HG03095 (cell line): Measurements from ENCODE around the gene ATP6V0A1.
"Not testable (repeated sequence)": the region's sequence is repeated elsewhere in the genome, so short reads cannot be mapped to it uniquely, and the experiment has no call there.

Experiments used
- ATAC-seq: cut with Tn5 transposase; IDR thresholded peaks from one replicate; pipeline ENCODE4 v1.9.1; 2021; ENCODE audit warnings: moderate library complexity; ENCODE audit not compliant: unreplicated experiment

ATP6V0A1 gene

GRCh38 chr17:42436391-42436790, 22.3 kb upstream of the ATP6V0A1 start:
- no peak for ATAC-seq

DNA sequence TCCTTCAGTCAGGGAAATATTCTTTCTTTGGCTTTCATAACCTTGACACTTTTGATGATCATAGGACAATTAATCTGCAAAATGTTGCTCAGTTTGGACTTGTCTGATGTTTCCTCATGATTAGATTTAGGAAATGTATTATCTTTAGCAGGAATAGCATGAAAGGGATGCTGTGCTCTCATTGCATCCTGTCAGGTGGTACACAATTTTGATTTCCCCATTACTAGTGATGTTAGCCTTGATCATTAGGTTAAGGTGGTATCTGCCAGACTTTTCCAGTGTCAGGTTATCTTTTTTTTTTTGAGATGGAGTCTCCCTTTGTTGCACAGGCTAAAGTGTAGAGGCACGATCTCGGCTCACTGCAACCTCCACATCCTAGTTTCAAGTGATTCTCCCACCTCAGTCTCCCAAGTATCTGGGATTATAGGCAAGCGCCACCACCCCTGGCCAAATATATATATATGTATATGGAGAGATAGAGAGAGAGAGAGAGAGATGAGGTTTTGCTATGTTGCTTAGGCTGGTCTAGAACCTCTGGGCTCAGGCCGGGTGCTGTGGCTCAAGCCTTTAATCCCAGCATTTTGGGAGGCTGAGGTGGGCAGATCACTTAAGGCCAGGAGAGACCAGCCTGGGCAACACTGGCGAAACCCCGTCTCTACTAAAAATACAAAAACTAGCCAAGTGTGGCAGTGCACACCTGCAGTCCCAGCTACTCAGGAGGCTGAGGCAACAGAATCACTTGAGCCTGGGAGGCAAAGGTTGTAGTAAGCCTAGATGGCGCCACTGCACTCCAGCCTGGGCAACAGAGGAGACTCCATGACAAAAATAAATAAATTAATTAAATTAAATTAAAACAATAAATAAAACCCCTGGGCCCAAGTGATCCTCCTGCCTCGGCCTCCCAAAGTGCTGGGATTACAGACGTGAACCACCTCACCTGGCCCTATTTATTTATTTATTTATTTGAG, 19.8 kb upstream of the ATP6V0A1 start:
- ATAC-seq, result no peak

- ATAC-seq, result no peak
These were observed 17.1 kb upstream of the ATP6V0A1 start for GRCh38 chr17:42441371-42442195.

DNA sequence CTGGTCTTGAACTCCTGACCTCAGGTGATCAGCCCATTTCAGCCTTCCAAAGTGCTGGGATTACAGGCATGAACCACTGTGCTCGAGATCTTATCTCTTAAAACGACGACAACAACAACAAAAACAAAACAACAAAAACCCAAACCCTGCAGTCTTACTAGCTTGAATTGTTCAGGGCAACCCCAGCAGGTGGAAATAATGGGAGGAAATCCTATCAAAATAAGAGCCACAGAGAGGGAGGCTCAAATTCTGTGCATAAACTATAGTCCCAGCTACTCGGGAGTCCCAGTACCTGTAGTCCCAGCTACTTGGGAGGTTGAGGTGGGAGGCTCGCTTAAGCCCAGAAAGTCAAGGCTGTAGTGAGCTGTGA, 16.5 kb upstream of the ATP6V0A1 start:
- no peak for ATAC-seq

DNA sequence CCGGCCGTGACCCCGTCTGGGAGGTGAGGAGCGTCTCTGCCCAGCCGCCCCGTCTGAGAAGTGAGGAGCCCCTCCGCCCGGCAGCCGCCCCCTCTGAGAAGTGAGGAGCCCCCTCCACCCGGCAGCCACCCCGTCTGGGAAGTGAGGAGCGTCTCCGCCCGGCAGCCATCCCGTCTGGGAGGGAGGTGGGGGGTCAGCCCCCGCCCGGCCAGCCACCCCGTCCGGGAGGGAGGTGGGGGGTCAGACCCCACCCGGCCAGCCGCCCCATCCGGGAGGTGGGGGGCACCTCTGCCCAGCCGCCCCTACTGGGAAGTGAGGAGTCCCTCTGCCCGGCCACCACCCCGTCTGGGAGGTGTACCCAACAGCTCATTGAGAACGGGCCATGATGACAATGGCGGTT, 9.5 kb upstream of the ATP6V0A1 start:
- not testable (repeated sequence) for ATAC-seq

- not testable (repeated sequence) for ATAC-seq
These were observed 8.8 kb upstream of the ATP6V0A1 start for GRCh38 chr17:42449838-42450237.

DNA sequence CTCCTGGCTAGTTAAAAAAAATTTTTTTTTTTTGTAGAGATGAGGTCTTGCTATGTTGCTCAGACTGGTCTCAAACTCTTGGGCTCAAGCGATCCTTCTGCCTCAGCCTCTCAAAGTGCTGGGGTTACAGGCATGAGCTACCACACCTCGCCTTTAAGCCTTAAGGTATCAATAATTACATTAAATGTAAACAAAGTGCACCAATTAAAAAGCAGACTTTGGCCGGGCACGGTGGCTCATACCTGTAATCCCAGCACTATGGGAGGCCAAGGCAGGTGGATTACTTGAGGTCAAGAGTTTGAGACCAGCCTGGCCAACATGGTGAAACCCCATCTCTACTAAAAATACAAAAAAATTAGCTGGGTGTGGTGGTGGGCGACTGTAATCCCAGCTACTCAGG, 7.4 kb upstream of the ATP6V0A1 start:
- not testable (repeated sequence) for ATAC-seq

- ATAC-seq, result no peak
These were observed 5.2 kb upstream of the ATP6V0A1 start for GRCh38 chr17:42453439-42453838.

DNA sequence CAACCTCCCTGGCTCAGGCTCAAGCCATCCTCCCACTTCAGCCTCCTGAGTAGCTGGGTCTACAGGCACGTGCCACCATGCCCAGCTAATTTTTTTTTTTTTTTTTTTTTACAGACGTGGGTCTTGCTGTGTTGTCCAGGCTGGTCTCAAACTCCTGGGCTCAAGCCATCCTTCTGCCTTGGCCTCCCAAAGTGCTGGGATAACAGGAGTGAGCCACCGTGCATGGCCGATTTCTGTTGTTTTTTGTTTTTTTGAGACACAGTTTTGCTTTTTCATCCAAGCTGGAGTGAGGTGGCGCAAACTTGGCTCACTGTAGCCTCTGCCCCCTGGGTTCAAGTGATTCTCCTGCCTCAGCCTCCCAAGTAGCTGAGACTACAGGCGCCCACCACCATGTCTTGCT, 3.7 kb upstream of the ATP6V0A1 start:
- not testable (repeated sequence) for ATAC-seq

DNA sequence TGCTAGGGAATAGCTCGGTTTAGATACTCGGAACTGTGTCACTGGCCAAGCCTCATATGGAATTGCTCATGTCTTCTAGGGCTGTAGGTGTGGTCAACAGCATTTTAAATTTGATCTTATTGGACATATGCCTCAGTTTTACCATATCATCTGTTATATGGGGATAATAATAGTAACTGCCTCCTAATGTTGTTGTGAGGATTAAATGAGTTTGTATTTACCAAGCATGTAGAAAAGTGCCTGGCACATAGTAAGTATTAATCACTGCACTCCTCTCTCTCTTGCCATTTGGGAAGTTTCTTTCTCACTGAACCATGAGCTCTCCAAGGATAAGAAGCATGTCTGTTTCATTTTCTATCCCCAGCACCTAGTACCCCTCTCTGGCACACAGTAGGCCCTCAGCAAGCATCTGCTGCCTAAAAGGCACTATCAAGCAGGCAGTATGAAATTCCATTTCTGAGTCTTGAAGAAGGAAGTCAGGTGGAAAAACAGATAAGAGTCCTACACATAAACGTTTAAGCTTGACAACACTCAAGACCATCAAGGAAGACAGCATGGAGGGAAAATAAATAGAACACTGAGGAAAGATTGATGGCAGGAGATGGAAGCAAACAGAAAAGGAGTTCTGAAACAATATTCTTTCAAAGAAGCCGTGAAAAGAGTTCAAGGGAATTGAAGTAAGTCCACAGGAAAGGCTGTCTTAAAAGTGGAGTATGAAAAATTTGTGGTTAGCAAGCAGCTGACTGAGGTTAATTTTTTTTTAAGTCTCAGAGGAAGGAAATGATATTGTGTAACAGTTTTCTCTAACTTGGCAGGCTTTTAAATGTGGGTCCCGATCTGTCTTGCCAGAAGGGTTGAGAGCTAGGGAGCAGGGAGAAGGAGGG, 2.2 kb upstream of the ATP6V0A1 start:
- ATAC-seq, result peak; percentile 37

- ATAC-seq, result no peak
These were observed 1.4 kb upstream of the ATP6V0A1 start for GRCh38 chr17:42457107-42457792.

- no peak for ATAC-seq
These were observed 650 bp downstream of the ATP6V0A1 start for GRCh38 chr17:42459256-42459800.

GRCh38 chr17:42459801-42460281, 1.2 kb downstream of the ATP6V0A1 start:
- no peak for ATAC-seq

- no peak for ATAC-seq
These were observed 1.7 kb downstream of the ATP6V0A1 start for GRCh38 chr17:42460371-42460770.

DNA sequence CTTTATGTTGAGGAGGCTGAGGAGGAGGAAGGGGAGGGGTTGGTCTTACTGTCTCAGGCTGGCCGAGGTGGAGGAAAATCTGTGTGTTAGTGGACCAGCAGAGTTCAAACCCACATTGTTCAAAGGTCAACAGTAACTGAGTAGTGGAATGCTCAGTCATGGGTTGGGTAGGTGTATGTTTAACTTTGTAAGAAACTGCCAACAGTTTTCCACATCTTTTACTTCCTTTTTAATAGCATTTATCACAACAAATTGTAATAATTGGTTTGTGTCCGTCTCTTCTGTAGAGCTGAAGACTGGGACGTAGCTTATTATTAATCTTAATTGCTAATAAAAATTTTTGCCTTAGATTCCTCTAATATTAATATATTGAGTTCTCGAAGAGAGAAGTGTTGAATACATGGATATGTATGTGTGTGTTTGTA, 5.3 kb downstream of the ATP6V0A1 start:
- no peak for ATAC-seq

- no peak for ATAC-seq
These were observed 9.2 kb downstream of the ATP6V0A1 start for GRCh38 chr17:42467889-42468288.

- no peak for ATAC-seq
These were observed 14.2 kb downstream of the ATP6V0A1 start for GRCh38 chr17:42472709-42473521.

DNA sequence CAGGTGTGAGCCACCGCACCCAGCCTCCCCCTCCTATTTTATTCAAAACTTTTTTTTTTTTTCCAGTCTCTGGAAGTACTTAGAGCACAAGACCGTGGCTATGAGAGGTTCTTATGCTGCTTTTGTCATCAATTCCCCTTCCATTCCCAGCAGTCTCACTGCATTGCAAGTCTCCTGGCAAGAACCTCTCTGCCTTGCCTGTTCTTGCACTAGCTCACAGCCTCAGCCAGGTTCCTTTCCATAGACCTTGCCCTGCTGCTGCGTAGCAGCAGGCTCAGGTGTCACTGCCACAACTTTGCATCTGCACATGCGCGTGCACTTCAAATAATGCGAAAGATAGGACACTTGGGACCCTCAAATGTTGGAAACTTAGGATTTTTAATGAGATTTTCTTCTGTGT, 15.6 kb downstream of the ATP6V0A1 start:
- no peak for ATAC-seq

GRCh38 chr17:42475121-42475520, 16.4 kb downstream of the ATP6V0A1 start:
- no peak for ATAC-seq
